GM19455 (cell line): Measurements from ENCODE around the gene NXPH4.

ENCODE experiments used
- ATAC-seq: cut with Tn5 transposase; IDR thresholded peaks from one replicate; pipeline ENCODE4 v1.9.1; 2021; ENCODE audit not compliant: unreplicated experiment

NXPH4 gene

DNA sequence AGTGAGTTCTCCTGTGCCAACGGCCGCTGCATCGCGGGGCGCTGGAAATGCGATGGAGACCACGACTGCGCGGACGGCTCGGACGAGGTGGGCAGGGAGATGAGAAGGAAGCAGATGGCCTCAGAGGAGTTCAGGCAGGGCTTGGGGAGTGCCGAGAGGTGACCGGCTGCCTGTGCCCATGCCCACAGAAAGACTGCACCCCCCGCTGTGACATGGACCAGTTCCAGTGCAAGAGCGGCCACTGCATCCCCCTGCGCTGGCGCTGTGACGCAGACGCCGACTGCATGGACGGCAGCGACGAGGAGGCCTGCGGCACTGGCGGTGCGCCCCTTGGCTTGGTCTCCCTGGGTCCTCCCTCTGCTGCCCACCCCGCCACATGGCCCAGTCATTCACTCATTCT is 13.4 kb upstream of the NXPH4 start:
- no peak for ATAC-seq

- no peak for ATAC-seq
Measured at GRCh38 chr12:57203791-57204190, 12.8 kb upstream of the NXPH4 start.

DNA sequence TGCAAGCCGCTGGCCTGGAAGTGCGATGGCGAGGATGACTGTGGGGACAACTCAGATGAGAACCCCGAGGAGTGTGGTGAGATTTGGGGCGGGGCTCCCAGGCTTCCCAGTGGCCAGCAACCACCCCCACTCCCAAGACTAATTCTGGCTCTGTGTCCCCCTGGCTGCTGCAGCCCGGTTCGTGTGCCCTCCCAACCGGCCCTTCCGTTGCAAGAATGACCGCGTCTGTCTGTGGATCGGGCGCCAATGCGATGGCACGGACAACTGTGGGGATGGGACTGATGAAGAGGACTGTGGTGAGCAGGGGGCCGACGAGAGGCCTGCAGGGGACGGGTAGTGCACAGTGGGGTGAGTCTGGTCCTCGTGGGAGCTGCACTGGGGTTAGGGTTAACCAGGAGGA is 12.1 kb upstream of the NXPH4 start:
- no peak for ATAC-seq

- no peak for ATAC-seq
Measured at GRCh38 chr12:57205186-57205585, 11.4 kb upstream of the NXPH4 start.

DNA sequence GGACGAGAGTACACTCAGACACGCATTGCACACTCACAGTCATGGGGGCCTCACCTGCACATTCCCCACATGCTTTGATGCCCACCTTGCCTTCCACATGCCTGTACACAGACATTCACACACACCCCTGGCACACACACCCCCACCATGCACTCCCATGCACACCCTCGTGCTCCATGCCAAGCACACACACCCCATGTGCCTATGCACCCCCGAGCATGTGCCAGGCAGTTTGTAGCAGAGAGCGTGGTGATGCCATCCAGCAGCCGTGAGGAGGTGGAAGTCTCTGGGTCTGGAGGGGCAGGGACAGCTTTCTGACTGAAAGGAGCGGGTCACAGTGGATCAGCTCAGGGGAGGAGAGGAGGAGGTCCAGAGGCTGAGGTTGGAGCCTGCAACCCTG is 10.7 kb upstream of the NXPH4 start:
- no peak for ATAC-seq

DNA sequence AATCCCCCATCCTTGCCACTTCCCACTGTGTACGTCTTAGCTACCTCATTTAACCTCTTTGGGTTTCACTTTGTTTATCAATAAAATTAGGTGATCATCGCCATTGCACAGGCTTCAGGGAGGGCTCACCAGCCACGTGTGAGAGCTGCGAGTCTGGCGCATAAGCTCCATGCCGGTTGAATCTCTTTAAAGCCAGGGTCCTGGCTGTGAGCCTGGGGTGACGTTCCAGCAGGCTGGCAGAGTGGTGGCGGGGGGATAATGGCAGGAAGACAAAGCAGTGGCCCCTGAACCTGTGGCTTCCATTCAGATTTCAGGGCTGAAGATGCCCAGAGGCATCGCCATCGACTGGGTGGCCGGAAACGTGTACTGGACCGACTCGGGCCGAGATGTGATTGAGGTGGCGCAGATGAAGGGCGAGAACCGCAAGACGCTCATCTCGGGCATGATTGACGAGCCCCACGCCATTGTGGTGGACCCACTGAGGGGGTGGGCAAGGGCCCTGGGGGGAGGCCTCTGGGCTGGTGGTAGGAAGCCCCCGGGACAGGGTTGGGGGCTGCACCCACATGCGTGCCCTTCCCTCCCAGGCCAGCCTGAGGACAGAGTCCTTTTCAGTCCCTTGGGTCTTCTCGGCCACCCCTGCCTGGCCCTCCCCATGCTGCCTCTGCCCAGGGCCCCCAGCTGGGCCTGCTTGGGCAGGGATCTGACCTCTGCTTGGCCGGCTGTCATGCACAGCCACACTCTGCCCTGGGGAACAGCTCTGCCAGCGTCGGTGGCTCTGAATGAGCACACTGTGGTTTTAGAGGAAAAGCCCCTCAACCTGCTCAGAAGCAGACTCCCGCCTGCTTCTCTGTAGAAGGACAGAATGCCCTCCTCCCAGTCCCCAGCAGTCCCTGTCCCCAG is 8.6 kb upstream of the NXPH4 start:
- no peak for ATAC-seq

- no peak for ATAC-seq
Measured at GRCh38 chr12:57208631-57209282, 7.8 kb upstream of the NXPH4 start.

DNA sequence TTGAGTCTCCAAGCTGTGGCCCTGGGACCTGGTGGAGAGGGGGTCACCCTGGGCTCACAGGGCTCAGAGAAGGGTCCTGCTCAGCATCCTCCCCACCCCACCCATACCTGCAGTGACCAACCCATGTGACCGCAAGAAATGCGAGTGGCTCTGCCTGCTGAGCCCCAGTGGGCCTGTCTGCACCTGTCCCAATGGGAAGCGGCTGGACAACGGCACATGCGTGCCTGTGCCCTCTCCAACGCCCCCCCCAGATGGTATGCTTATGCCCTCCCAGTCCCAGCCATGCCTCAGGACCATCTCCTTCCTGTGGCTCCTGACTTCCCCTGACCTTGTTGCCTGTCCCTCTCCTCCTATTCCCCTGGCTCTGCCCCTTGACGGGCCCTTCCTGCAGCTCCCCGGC is 6.7 kb upstream of the NXPH4 start:
- ATAC-seq, result no peak

DNA sequence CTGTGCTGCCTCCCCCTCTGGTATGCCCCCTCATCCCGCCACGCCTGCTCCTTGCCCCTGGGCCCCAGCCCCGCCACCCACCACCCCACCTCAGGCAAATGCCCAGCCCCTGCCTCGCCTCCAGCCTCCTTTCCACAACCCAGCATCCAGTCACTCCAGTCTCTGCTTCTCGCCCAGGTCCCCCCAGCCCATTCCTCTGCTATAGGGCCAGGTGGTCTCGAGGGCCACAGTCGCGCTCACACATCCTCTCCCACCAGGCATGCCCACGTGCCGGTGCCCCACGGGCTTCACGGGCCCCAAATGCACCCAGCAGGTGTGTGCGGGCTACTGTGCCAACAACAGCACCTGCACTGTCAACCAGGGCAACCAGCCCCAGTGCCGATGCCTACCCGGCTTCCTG is 6.1 kb upstream of the NXPH4 start:
- ATAC-seq, result no peak

DNA sequence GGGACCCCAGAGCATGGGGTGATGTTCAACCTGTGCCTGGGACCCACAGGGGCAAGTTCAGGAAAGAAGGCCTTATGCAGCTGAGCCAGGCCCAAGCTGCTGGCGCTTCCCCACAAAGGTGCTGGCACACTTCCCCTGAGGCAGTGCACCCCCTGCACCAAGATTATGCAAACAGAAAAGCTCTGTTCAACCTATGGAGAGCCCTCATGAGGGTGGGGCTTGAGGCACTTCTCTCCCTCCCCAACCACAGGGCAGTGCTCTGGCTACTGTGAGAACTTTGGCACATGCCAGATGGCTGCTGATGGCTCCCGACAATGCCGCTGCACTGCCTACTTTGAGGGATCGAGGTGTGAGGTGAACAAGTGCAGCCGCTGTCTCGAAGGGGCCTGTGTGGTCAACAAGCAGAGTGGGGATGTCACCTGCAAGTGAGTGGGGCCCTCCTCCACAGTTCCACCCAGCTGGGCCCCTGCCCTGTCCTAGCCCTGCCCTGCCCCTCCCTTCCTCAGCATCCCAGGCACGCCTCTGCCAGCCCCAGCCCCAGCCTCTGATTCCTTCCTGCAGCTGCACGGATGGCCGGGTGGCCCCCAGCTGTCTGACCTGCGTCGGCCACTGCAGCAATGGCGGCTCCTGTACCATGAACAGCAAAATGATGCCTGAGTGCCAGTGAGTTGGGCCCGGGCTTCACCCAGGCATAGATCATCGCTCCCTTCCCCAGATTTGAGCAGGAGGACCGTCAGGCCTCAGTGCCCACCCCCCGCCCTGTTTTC is 5.5 kb upstream of the NXPH4 start:
- ATAC-seq, result no peak

GRCh38 chr12:57211791-57212700 is 4.5 kb upstream of the NXPH4 start:
- ATAC-seq, result no peak

DNA sequence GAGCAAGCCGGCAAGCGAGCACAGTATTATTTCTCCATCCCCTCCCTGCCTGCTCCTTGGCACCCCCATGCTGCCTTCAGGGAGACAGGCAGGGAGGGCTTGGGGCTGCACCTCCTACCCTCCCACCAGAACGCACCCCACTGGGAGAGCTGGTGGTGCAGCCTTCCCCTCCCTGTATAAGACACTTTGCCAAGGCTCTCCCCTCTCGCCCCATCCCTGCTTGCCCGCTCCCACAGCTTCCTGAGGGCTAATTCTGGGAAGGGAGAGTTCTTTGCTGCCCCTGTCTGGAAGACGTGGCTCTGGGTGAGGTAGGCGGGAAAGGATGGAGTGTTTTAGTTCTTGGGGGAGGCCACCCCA is 3.9 kb upstream of the NXPH4 start:
- no peak for ATAC-seq

GRCh38 chr12:57213058-57213715 is 3.4 kb upstream of the NXPH4 start:
- ATAC-seq, result no peak

GRCh38 chr12:57213763-57214397 is 2.7 kb upstream of the NXPH4 start:
- ATAC-seq, result no peak

DNA sequence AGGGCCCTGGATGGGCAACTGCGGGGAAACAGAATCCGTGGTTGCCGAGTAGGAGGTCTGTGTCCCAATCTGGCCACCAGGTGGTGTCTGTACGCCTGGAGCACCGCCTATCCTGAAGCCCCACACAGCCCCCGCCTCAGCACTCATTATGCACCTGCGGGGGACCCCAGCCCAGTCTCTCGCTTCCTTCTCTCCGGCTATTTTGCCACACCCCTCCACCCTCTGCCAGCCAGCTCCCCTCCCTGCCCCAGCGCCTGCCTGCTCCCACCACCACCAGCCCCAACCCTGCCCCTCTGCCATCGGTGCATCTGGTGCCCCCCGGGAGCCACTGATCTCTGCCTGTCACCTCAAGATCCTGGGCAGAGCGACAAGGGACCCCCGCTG is 2.2 kb upstream of the NXPH4 start:
- ATAC-seq, result no peak

- no peak for ATAC-seq
Measured at GRCh38 chr12:57215065-57215464, 1.5 kb upstream of the NXPH4 start.

- ATAC-seq, result no peak
Measured at GRCh38 chr12:57215668-57216013, 953 bp upstream of the NXPH4 start.

- no peak for ATAC-seq
Measured at GRCh38 chr12:57216921-57217879, 606 bp downstream of the NXPH4 start.
